Stimulated activated CD8-positive, alpha-beta memory T cell treated with anti-CD3 and anti-CD28 coated beads, Interleukin-15, amount 100 ng/mL, for 48 hours (primary cell): ENCODE results near the gene SNUPN.

ENCODE experiments used
- DNase-seq, 2 donors: peaks; one replicate each; pipeline ENCODE4 v3.0.0-alpha.2; 2020; ENCODE audit warnings: low read depth in 2 of 2

The SNUPN gene

DNA sequence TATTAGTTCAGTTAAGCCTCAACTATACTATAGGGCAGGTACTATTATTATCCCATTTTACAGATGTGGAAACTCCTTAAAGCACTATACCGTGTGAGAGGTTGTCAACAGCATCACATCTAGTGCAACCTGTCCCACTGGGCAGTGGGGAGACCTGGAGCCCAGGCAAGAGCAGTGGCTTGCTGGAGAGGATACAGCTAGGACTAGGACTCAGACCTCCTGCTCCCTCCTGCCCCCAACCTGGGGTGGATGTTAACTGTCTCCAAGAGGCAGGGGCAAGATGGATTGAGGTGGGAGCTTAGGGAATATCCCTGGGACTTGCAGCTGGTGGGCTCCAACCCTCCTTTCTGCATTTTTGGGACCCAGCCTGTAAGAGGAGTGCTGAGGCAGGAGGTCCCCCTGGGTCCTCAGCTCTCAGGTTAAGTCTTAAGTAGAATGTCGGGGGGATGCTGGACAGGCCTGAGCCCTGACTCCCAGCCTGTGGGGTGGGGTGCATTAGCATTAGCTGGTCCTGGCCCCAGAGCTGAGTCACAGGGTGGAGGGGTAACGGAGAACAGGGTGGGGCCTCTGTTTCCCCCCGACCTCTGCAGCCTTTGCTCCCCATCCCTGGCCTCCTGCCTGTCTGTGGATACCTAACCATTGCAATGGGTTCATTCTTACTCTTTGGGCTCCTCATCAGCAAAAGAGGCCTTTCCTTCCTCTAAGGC is 28.8 kb upstream of the SNUPN start:
- DNase-seq = no peak

DNA sequence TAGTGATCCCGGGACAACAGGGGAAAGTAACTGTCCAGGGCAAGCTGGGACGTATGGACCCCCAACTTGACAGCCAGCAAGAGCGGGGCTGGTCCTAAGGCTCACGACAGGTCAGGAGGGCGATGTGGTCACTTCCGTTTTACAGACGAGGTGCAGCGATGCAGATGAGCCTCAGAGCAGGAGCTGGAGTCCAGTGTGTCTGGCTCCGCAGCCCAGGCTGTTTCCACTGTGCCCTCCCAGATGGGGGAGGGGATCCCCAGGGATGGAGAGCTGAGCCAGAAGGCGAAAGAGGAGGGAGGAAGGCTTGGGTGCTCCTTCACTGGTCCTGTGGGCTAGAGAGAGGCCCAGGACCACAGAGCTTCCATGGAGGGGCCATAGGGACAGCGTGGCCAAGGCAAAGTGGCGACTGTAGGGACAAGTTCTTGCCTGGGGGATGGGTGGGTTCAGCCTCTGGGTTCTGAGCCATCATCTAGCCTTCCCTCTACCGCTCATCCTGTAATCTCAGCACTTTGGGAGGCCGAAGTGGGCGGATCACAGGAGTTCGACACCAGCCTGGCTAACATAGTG is 27.9 kb upstream of the SNUPN start:
- no peak for DNase-seq

DNA sequence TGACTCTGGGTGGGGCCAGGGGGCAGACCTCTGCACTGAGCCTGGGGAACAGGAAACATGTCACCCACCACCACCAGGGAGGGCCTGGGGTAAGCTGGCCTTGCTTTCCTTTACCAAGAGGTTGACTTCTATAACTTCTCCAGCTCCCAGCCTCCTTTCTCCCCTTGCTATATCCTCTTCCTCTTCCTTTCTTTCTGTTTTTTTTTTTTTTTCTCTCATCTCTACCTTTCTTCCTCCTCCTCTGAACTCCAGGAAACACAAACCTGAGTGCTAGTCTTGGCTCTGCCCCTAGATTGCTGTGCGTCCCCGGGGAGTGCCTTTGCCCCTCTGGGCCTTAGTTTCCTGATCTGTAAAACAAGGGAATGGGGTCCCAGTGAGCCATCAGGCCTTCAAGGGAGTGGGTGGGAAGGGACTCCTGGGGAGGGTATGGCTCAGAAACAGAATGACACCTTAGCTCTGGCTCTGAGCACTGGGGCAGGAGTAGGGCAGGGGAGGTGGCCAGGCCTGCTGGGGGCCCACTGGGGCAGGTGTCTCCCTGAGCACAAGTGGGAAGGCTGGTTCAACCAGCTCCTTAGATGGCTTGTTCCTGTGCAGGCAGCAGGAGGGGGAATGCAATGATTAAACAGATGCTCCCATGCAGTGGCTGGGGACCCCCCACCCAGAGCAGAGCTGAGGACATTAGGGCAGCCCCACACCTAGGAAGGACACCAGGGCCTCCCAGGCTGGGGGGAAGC is 26.5 kb upstream of the SNUPN start:
- DNase-seq = no peak

DNA sequence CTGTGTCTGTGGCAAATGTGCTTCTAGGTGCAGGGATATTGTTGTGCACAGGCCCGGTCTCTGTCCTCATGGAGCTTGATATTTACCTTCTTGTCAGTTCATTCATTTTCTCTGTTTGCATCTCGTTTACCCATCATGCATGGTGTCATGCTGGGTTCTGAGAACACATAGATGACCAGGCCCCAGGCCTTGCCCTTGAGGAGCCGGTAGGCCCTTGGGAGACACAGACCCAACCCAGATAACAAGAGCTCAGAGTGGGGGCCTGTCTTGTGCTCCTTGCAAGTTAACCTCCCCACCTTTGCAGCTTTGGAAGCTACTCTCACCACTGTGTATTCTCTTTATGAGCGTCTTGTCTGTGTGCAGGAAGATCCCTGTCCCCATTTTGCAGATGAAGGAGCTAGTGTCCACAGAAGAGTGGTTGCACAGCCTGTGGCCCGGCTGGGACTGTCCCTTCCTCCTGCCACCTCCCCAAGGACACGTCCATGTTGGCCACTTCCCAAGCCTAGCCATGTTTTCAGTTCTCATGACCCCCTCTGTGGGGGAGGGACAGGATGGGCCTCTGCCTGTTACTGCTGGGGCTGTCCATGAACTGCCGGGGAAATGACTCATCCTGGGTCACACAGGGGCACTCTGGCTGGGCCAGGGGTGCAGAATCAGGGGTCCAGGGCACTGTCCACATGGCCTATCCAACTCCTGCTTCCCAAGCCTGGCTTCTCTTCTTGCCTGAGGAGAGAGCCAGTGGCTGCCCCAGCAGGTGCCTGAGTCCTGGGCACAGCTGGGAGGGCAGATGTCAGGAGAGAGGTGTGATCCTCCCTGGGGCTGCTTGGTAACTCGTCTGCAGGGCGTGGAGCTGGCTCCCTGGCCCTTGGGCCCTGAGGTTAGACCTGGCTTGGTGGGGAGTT is 25.6 kb upstream of the SNUPN start:
- no peak for DNase-seq

DNA sequence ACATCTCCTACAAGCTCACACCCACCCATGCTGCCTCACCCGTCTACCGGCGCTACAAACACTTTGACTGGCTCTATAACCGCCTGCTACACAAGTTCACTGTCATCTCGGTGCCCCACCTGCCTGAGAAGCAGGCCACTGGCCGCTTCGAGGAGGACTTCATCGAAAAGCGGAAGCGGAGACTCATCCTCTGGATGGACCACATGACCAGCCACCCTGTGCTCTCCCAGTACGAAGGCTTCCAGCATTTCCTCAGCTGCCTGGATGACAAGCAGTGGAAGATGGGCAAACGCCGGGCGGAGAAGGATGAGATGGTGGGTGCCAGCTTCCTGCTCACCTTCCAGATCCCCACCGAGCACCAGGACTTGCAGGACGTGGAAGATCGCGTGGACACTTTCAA is 24.3 kb upstream of the SNUPN start:
- no peak for DNase-seq

DNA sequence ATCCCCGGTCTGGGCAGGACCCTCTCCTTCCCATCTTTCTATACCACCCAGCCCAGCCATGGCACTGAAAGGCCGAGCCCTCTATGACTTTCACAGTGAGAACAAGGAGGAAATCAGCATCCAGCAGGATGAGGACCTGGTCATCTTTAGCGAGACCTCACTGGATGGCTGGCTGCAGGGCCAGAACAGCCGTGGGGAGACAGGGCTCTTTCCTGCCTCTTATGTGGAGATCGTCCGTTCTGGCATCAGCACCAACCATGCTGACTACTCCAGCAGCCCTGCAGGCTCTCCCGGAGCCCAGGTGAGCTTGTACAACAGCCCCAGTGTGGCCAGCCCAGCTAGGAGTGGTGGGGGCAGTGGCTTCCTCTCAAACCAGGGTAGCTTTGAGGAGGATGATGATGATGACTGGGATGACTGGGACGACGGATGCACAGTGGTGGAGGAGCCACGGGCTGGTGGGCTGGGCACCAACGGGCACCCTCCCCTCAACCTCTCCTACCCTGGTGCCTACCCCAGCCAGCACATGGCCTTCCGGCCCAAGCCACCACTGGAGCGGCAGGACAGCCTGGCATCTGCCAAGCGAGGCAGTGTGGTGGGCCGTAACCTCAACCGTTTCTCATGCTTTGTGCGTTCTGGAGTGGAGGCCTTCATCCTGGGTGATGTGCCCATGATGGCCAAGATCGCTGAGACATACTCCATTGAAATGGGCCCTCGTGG is 23.7 kb upstream of the SNUPN start:
- DNase-seq = no peak

DNA sequence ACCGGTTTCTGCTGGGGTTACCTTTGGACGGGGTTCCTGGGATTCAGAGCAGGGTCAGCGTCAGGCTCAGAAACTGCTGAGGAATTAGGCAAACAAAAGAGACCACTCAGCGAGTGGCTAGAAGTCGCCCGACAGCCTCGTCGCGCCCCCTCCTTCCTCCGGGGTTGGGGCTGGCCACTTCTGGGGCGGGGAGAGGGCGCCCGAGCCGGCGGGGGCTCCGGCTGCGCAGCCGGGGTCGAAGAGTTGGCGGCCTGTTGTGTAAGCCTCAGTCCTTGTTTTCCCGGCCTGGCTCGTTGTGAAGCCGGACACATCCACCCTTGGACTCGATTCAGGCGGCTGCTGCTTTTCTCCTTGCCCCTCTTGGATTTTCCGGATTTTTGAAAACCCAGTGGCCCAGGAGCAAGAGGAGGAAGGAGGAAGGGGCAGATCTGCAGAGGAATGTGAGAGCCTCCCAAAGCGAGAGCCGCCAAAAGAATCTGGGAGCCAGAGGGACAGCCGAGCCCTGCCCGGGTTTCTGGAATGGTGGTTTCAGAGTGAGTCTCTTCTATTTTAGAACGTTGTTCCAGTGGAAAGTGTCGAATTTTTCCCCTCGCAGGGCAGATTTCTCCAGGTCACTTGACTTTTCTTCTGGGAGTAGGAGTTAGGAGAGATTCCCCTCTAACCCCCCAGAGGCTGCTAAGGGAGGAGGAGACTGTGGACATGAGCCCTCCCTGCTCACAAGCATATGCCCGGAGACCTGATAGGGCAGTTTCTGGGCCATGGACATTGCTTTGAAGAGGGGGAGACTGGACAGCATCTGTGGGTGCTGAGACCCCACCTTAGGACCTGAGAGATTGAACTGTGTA is 22.9 kb upstream of the SNUPN start:
- DNase-seq = no peak

DNA sequence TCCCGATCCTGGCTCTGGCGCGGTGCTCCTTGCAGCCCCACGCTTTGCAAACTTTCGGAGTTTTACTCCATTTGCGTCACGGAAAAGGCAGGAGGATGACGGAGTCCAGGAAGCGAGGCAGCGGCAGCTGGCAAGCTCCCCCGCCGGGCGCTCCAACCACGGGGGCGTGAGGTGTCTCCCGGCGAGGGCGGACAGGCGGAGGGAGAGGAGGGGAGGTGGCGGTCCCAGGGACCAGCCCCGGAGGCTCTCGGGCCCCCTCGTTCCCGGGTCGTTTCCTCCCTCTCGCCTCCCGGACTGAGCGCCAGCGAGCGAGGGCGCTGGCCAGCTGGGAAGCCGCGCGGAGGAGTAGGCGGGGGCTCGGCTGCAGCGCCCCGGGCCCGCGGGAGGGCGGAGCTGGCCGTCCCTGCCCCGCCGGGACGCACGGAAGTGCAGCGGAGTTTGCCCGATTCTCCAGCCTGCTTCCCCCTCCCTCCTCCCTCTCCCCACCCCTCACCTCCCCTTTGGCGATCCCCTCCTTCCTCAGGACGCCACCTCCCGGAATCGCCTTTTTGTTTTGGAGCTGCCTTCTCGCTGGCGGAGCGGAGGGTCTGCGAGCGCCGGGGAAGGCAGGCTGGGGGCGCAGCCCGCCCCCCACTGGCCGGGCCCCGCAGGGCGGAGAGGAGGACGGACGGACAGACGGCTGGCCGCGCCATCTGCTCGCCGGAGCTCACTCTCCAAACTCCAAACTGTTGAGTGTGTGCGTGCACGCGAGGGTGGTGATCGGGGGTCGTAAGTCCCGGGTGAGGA is 22.0 kb upstream of the SNUPN start, which contains the start of gene SNX33:
SNX33 (plus strand) TSS at position 543 of the 786 bp plus-strand sequence. CDS start 1,191 bp downstream, outside the sequence.
- DNase-seq = peak; percentile 42 to 45

DNA sequence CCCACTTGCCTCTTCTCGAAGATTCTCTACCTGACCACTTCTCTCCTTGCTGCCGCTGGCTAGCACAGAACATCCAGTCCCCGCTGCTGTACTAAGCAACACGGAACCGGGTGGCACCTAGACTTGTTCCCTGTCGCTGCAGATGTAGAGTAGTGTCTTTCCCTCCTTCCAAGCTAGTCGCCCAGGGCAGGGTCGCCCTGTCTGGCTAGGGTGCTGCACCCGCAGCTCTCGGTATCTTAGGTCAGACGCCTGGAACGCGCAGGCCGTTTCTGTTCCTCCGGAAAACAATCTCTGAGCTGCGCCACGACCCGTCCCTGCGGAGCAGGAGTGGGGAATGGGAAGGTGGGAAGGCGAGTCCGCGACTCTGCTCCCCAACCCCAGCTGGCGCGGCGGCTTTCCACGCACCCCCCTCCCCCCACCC is 21.4 kb upstream of the SNUPN start:
- no peak for DNase-seq

DNA sequence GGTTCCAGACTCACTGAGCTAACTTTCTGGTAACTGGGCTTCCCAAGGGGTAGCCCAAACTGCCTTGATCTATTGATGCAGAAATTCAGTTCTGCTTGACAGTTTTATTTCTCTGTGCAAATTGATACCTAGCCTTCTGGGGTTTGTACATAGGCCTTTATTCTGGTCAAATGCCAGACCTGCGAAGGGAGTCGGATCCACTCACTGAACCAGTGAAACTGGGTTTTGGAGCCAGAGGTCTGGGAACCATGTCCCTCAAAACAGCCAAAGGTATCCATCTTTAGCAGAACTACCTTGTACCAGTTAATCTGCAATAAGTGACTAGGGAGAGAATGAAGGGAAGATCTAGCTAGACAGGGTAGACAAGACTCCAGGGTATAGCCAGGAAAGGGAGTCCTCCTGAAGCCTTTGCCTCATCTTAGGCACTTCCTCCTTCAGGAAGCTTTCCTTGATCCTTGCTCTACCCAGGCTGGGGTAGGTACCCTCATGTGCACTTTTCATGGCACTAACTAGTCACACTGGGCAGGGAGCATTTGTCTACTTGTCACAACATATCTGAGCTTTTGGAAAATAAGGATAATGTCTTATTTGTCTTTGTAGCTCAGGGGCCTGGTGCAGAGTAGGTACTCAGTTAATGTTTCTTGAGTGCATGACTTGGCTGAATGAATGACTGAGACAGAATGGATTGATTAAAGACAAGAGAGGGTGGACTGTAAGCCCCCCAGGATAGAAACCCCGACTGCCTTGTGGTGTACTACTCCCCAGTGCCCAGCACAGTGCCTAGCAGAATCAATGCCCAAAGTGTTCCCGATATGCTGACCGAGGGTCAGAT is 20.8 kb upstream of the SNUPN start:
- DNase-seq = no peak

DNA sequence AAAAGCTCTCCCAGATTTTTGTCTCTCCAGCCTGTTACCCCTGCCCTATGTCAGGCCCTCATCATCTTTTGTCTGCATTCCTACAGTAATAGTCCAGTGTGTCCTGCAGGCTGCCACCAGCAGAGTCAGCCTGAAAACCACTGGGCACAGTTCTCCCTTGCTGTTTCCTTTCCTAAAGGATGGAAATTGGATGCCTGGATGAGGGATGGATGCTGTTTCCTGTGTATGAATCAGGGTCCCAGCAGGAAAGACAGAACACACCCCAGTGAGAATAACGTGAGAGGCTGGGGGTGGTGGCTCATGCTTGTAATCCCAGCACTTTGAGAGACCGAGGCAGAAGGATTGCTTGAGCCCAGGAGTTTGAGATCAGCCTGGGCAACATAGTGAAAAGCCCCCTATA is 18.9 kb upstream of the SNUPN start:
- DNase-seq = no peak

DNA sequence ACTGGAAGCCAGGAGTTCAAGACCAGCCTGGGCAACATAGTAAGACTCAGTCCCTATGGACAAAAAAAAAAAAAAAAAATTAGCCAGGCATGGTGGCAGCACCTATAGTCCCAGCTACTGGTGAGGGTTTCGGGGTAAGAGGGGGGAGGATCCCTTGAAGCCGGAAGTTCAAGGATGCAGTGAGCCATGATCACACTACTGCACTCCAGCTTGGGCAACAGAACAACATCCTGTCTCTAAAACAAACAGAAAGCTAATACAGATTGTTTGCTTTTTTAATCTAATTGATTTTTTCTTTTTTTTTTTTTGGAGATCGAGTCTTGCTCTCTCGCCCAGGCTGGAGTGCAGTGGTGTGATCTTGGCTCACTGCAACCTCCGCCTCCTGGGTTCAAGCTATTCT is 16.1 kb upstream of the SNUPN start:
- no peak for DNase-seq

DNA sequence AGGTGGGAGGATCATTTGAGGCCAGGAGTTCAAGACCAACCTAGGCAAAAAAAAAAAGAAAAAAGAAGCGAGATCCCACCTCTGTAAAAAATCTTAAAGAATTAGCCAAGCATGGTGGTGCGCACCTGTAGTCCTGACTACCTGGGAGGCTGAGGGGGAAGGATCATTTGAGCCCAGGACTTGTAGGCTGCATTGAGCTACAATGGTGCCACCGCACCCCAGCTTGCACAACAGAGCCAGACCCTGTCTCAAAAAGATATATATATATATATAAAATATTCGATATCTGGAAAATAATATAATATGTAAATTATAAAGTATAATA is 15.6 kb upstream of the SNUPN start:
- DNase-seq = no peak

DNA sequence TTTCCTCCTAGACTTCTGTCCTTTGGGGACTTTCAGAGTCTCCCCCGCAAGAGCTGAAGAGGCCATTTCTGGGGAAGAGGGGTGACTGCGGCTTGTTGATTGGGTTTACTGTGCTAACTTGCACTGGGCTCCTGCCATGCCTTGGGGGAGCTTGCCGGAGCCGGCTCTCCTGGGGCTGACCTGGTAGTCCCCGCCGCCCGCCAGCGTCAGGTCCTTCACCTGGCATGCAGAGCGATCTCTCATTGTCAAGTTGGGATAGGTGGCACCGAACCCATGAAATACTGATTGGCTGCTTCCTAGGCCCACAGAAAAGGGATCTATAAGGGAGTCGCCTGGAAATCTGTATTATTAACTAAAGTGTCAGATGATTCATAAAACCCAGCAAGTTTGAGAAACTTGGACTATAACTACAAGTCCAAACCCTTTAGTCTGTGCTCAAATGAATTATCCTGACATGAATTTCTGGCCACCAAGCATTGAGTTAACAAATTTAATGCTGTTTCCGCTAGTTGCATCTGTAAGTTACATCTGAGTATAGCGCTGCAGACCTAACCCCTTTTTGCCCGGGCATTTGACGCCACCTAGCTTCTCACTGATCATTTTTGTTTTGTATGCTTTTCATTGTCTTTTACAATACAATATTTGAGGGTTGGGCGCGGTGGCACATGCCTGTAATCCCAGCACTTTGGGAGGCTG is 15.1 kb upstream of the SNUPN start:
- DNase-seq = no peak

DNA sequence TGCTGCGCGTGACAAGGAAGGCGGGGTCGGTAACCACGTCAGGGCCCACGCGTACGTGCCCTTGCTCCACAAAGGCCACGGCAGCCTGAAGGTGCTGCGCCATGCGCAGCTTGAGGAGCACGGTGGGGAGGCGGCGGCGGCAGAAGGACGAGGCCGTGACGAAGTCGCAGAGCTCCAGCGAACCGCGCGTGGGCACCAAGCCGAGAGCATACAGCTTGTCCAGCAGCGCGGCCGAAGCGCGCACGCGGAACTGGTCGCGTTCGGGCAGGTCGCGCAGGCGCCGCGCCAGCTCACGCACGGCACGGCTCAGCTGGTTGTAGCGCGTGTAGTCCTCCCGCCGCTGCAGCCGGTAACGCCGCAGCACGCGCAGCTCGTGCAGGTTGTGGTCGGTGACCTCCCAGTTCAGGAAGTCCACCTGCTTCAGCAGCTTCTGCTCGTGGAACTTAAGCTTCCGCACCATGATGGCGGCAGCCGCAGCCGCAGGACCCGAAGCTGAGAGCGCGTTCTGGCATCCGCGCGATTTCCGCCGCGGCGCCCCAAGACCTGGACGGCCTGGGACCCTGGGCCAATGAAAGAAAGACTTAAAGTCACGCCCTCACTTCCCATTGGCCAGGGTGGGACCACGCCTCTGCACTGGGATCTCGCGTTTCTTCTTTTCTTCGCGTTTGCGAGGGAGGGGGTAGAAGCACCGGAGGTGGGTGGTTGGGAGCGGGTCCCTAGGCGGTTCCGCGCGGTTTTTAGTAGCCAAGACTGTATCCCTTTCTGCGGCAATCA is 14.4 kb upstream of the SNUPN start, which contains the start of gene IMP3:
IMP3 (minus strand) TSS at position 516 of the 774 bp plus-strand sequence; CDS start at position 460, 56 bp downstream.
- peak; percentile 90 to 94 for DNase-seq

DNA sequence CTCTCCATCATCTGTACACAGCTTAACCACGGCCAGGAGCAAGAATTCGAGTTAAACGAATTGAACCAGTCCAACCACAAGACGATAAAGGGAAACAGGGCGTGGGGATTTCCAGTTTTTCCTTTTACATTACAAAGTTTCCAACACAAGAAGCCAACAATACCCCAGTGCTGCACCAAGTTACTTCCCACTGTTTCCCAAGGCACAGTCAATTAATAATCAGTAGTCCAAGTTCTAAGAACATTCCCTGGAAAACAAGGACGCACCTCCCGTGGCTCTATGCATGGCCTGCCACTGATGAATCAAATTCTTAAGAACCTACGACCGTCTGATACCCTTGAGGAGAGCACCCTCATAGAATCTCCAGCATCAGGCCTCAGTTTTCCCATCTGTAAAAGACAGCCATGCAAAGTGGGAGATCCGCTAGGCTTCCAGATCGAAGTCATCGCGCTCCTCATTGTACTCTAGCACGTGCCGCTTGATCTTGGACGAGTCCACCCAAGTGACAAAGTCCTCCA is 13.7 kb upstream of the SNUPN start:
- no peak for DNase-seq
